Activated T-helper 1 cell treated with Interleukin-2 at 50 U/mL for 16 hours (primary cell): ENCODE data around the gene CFAP299.

Experiments
- DNase-seq: peaks from one replicate; pipeline ENCODE4 v3.0.0-alpha.2; 2020; ENCODE audit warnings: low read depth

The CFAP299 gene

GRCh38 chr4:80927420-80927819, 591.9 kb downstream of the CFAP299 start:
- DNase-seq: no peak

DNA sequence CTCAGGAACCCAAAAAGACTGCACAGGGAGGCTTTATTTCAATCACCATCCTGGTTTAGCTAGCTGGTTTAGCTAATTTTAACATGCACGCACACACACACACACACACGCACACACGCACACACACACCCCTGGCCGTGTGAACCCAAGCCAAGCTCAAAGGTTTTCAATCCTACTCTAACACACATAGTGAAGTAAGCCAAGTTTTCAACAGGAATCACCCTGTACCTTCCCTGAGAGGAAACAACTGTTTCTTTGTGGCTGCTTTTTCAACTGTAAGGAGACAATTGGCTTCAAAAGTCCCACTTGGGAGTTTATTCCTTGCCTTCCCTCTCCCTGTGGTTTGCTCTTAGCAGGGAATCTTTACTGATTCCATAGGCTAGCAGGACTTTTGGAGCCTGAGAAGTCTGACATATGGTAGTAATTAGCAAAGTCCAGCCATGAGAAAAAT, 596.1 kb downstream of the CFAP299 start:
- DNase-seq: no peak

DNA sequence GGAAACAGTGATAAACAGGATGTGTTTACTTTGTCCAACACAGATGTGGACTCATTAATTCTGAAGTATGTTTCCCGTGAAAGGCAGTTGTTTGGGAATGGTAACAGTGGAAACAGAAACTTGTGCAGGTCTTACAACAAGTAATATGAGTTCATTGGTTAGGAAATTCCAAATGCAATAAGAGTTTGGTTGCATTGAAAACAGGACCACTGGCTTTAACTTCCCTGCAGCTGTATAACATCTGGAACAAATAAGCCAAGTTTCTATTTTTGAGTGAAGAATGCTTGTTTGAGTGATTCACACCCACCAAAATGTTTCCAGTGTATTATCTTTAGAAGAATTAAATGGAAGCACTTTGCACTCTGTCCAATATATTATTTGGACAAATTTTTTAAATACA, 612.6 kb downstream of the CFAP299 start:
- no peak for DNase-seq

GRCh38 chr4:80948995-80949394, 613.5 kb downstream of the CFAP299 start:
- DNase-seq: no peak

DNA sequence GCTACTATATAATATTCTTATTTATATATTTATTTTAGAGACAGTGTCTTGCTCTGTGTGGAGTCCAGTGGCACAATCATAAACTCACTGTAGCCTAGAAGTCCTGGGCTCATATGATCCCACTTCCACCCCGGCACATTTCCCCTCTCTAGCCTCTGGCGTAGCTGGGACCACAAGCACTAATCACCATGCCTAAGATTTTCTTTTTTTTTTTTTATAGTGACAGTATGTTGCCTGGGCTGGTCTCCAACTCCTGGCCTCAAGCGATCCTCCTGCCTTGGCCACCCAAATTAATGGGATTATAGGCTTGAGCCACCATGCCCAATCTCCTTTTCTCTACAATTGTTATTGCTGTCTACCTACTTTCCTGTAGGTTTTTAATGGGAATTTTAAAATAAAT, 620.9 kb downstream of the CFAP299 start:
- DNase-seq: no peak

GRCh38 chr4:80963051-80963450, 627.5 kb downstream of the CFAP299 start:
- DNase-seq: no peak

DNA sequence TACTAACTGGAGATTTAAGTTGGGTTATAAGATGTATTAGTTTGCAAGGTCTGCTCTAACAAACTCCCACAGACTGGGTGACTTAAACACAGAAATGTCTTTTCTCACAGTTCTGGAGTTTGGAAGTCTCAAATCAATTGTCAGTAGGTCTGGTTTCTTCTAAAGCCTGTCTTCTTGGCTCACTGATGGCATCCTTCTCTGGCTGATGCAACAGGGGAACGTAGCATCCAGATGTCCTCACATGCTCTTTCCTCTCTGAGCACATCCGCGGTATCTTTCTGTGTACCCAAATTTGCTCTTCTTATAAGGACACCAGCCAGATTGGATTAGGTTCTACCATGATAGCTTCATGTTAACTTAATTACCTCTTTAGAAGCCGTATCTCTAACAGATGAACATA, 631.8 kb downstream of the CFAP299 start:
- DNase-seq: no peak

DNA sequence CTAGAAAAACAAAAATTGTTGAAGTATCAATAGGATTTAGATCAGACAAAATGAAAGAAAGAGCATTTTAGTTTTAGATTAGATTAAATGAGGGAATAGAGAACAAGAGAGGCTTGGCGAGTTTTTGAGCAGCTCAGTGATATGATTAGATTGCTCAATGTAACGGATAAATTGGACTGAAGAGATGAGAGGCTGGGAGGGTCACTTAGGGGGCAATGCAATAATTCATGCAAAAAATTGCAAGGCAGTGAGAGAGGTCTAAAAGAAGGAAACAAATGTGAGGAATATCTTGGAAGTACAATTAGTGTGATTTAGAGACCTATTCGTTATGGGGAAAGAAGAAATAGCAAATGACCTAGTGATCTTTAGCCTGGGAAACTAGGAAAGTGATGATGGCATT, 644.7 kb downstream of the CFAP299 start:
- DNase-seq: no peak

DNA sequence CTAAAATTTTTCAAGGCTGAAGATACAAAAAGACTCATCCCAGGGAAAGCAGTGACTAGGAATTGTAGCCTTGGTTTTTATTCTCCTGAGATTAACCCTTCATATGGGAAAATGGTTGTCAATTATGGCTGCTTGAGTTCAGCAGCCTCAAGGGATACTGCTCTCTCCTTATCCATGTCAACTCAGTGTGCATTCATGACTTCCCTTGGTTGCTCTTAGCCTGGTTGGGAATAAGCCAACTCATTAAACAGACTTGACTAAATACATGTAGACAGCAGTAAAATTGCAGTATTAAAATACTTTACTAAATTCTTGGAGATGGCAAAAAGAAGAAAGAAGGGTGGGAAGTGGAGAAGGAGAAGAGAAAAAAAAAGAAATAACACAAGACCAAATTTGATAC, 650.5 kb downstream of the CFAP299 start:
- DNase-seq: no peak

- no peak for DNase-seq
Observed at GRCh38 chr4:80989921-80990544, 654.5 kb downstream of the CFAP299 start.

- no peak for DNase-seq
Observed at GRCh38 chr4:80990851-80991250, 655.3 kb downstream of the CFAP299 start.

GRCh38 chr4:80999943-81000342, 664.4 kb downstream of the CFAP299 start:
- DNase-seq: no peak

- DNase-seq: no peak
Observed at GRCh38 chr4:81003597-81004111, 668.1 kb downstream of the CFAP299 start.

GRCh38 chr4:81007417-81007816, 671.9 kb downstream of the CFAP299 start:
- no peak for DNase-seq
